Measurements from ENCODE around the gene ARG2.

GRCh38 chr14:67574806-67575205, 44.9 kb upstream of the ARG2 start:
- TF ChIP-seq CTCF (IDR thresholded peaks at IDR 0.05 in 2 of 3, conservative IDR thresholded peaks at IDR 0.05 in 1 of 3; ENCODE audit: borderline replicate concordance in 1 of 3, insufficient read depth in 1 of 3, low read depth in 2 of 3, low read length in 2 of 3): no peak
- no peak for TF ChIP-seq EZH2 (IDR thresholded peaks at IDR 0.05)
- no peak for TF ChIP-seq RAD21 (IDR thresholded peaks at IDR 0.05; ENCODE audit: low read depth)
- no peak for TF ChIP-seq JUND (IDR thresholded peaks at IDR 0.05)
- no peak for TF ChIP-seq YY1 (IDR thresholded peaks at IDR 0.05; ENCODE audit: extremely low read depth, insufficient replicate concordance, low read depth, low read length)
- no peak for TF ChIP-seq POLR2A (IDR thresholded peaks at IDR 0.05; ENCODE audit: borderline replicate concordance, extremely low read depth, insufficient read depth, insufficient read length)
- TF ChIP-seq ZBTB33 (IDR thresholded peaks at IDR 0.05; ENCODE audit: extremely low read depth, insufficient replicate concordance, low read length): no peak
- TF ChIP-seq FOSL1 (IDR thresholded peaks at IDR 0.05; ENCODE audit: low read depth): no peak
- TF ChIP-seq POLR2AphosphoS5 (IDR thresholded peaks at IDR 0.05; ENCODE audit: low read depth, low read length): no peak
- TF ChIP-seq SRF (IDR thresholded peaks at IDR 0.05; ENCODE audit: low read depth): no peak
- no peak for TF ChIP-seq MAX (IDR thresholded peaks at IDR 0.05)
- no peak for TF ChIP-seq SIN3A (IDR thresholded peaks at IDR 0.05; ENCODE audit: low read depth)
- TF ChIP-seq SP1 (IDR thresholded peaks at IDR 0.05; ENCODE audit: low read depth): no peak
